HG03103 (cell line): Measurements from ENCODE around the gene PMPCA.

Source experiments
- ATAC-seq: cut with Tn5 transposase; IDR thresholded peaks from one replicate; pipeline ENCODE4 v1.9.1; 2021; ENCODE audit warnings: low read depth; ENCODE audit not compliant: unreplicated experiment

The PMPCA gene

GRCh38 chr9:136373300-136374182 lies 36.9 kb upstream of the PMPCA start, which contains the start of gene CARD9:
TSS of gene CARD9 (minus strand) at chr9:136373669. CDS start at chr9:136372078, 1,591 bp downstream.
- ATAC-seq = no peak

DNA sequence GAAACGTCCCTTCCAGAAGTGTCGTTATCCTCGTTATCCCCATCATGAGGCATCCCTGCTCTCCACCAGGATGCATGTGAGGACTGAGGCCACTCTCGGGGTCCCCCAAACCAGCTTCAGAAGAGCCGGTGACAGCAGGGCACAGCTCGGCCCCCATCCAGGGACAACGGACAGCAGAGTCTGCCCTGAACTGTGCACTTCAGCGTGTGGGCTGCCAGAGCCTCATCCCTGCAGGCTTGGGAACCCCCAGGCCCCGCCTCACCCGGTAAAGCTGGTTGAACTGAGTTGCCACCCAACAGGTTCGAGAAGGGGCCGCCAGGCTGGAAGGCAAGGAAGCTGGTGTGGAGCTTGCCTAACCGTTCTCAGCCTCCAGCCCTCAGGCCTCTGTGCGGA lies 36.3 kb upstream of the PMPCA start:
- no peak for ATAC-seq

- ATAC-seq = no peak
Measured at GRCh38 chr9:136375096-136375495, 35.4 kb upstream of the PMPCA start.

GRCh38 chr9:136376457-136376856 lies 34.0 kb upstream of the PMPCA start:
- ATAC-seq = no peak

DNA sequence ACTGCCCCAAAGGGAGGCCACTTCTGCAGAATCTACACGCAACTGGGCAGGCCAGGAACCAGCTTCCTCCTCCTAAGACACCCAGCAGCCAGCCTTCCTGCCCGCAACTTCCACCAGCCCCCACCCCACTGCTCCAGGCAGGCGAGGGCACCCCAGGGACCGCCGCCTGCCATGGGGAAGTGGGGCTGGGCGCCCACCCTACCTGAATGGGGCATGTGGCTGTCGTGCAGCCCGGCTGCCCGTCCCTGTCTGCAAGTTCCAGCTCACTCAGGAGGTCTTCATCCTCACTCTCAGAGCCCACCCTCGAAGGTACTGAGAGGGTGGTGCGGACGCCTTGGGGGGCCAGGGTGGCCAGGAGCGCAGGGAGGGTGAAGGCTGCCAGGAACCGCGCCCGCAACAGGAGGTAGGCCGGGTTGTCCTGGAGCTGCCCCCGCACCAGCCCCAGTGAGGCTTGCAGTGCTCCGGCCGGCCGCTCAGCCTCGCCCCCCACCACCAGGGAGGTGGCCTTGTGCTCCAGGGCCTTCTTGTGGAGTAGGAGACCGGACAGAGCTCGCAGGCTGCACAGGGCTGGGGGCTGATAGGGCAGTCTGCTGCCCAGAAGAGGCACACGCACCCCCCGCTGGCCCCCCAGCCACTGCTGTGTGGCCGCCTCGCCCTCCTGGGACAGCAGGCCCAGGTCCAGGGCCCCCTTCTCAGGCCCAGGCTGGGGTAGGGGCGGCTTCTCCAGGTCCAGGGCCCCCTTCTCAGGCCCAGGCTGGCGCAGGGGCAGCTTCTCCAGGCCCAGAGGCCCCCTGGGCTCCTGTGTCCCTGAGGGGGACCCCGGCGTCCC lies 32.9 kb upstream of the PMPCA start:
- ATAC-seq = no peak

DNA sequence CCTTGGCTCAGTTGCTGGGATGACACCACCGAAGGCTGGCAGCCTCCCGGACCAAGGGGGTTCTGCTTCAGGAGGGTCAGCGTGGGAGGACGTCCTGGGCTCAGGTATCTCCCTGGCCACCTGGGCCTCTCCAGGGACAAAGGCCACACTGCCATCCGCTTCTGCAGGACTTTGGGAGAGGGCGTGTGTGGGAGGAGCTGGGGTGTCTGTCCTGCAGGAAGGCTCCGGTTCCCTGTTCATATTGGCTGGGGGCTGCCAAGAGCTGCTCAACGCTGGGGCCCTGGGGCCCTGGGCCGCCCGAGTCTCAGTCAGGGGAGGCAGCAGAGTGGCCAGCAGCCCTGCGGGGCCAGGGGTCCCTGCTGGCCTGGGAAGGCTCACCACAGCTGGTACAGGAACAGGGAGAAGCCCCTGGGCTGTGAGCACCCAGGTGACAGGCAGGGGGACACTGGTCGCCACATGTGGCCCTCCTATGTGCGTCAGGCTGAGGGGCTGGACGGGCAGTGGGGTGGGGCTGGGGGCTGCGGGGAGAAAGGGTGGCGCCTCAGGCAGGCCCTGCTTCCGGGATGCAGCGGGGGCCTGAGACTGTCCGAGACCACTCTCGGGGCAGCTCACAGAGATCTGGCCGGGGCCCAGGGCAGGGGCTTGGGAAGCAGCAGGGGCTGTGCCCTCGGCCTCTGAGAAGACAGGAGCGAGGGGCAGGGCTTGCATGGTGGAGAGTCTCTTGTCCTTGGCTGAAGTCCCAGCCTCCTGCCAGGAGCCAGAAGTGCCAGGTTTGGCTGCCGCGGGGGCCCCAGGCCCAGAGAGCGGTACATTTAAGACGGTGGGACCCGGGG lies 32.1 kb upstream of the PMPCA start:
- no peak for ATAC-seq

GRCh38 chr9:136379003-136379287 lies 31.5 kb upstream of the PMPCA start:
- no peak for ATAC-seq

DNA sequence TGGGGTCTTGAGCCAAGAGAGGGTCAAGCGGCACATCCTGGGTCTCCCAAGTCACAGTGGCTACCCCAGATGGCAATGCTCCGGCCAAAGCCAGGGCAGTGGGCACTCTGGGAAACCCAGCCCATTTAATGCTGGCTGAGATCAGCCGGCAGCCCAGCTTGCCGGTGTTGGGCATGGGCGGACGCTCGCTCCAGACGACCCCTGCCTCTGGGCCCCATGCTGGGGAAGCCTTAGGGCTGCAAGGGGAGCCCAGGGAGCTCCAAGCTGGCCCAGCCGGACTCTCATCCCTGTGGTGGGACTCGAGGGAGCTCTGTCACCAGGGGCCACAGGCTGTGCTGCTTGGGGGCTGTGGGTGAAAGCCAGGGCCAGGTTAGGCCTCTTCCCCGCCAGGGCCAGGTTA lies 31.1 kb upstream of the PMPCA start:
- no peak for ATAC-seq

DNA sequence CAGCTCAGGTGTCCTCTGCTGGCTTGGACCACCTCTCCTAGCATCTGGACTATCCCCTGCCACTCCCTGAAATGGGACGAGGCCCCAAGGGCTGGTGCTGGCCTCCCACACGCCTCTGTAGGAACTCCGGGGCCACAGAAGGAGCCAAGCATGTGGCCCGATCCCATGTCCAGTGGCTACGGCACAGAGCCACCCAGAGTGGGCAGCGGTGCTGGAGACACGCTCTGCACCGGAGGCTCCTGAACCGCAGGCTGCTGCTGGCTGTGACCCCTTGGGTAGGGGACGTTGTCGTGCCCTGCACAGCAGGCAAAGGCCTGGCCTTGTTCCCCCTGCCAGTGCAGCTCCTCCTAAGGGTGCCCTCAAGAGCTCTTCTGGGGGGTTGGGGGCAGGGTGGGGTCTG lies 30.6 kb upstream of the PMPCA start:
- no peak for ATAC-seq

DNA sequence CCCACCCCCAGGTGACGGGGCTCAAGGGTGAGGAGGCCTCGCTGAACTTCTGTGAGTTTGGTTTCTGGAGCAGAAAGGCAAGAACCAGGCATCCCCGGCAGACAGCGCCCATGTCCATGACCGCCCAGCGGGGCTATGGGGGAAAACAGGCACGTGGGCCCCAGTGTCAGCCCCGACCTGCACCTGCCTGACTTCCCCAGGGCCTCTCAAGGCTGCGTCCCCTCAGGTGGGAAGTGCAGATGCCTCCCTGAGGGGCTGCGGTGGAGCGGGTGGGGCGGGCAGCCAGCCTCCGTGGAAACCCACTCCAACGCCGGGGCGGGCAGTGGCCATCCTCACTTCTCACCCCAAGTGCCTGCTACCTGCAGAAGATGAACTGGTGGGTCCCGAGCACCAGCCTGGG lies 30.1 kb upstream of the PMPCA start:
- ATAC-seq = no peak

DNA sequence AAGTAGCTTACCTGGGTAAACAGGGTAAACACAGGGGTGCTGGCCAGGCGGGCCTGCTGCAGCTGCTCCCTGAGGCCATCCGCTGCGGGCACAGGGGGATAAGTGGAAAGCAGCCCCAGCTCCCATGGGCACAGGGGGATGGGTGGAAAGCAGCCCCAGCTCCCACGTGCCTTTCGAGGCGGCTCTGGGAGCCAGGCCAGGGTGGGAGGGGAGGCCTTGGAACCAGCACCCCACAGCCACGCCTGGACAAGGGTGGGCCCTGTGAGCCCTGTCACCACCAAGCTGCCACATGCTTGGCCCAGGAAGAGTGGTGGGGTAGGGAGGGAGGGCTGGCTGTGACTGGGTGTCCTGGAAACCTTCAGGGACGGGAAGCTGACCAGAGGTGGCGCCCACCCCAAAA lies 29.1 kb upstream of the PMPCA start:
- no peak for ATAC-seq

GRCh38 chr9:136381966-136382513 lies 28.4 kb upstream of the PMPCA start:
- ATAC-seq = no peak

GRCh38 chr9:136383436-136383835 lies 27.0 kb upstream of the PMPCA start:
- no peak for ATAC-seq

GRCh38 chr9:136385015-136385414 lies 25.4 kb upstream of the PMPCA start:
- no peak for ATAC-seq

DNA sequence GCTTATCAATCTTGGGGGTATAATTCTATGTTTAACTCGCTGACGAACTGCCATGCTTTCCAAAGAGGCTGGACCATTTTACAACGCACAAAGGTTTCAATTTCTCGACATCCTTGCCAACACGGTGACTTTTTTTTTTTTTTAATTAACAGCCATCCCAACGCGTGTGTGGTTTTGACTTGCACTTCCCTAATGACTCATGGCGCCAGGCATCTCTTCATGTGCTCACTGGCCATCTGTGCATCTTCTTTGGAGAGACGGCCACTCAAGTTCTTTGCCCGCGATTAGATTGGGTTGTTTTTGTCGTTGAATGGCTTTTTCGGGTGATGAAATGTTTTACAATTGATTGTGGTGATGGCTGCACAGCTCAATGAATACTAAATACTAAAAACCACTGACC lies 24.4 kb upstream of the PMPCA start:
- ATAC-seq = no peak

DNA sequence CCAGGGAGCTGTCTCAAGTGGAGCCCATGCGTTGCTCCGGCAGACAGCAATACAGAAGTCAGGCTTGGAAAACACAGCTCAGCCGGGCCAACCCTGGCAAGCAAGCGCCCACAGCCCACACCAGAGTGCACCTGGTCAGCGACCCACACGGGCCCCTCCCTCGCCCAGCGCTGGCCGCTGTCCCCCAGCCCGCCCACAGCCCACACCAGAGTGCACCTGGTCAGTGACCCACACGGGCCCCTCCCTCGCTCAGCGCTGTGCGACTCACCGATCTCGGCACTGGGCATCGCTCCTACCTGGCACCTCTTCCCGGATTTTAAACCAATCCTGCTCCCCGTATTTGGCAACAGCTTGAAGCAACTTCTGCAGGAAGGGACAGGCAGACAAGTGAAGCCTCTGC lies 23.2 kb upstream of the PMPCA start:
- no peak for ATAC-seq

DNA sequence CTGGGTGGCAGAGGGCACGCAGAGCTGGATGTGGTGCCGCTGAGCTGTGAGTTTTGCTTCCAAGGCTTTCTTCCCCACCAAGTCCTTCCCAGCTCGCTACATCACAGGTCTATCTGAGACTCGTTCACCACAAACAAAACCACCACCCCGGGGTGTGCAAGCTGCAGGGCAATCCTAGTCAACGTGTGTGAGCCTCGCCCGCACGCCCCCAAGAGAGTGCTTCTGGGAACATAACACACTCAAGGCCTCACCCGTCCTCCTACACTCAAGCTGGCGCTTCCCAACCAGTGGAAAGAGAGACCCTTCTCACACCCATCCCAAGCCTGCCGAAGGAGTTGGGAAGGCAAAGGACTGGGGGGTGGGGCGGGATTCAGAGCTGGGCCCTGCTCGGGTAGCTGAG lies 21.1 kb upstream of the PMPCA start:
- no peak for ATAC-seq

GRCh38 chr9:136391737-136392537 lies 18.5 kb upstream of the PMPCA start:
- no peak for ATAC-seq

DNA sequence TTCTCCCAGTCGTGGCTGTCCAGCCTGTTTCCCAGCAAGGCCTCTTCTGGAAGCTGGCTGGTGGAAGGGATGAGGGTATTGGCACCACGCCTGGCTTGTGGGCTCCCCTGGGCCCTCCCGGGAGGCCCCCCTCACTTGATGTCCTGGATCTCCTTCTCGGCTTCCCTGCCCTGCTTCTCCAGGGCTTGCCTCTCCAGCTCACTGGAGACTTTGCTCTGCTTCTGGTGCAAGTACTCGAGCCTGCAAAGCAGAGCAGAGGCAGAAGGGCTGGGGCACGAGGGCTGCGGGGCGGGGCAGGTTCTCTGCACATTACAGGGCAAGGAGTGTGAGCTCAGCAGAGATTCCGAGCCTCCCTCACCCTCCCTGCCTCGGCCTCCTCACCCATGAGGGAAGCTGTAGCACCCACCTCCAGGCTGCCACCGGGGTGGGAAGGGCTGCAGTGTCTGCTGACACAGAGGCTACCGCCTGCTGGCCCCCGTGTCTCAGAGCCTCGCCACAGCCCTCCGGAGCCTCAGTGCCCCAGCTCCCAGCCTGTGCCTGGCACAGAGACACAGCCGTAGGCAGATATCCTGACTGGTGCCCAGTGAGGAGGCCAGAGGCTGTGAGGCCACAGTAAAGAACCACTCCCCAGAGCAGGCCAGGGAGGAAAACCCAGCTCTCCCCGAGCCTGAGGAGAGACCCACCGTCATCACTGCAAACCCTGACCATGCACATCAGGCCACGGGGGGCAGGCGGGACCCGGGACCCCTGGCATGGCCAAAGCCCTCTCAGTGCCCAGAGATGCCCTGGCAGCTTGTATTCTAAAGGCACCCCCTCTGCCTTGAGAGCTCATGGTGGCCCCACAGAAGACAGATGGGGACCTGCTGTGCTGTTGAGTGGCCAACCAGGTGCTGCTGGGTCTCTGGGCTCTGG lies 17.7 kb upstream of the PMPCA start:
- no peak for ATAC-seq
